ENCODE measurements around the gene SF1. TPM values are rescaled to one million over a fixed set of nuclear protein-coding genes. Genes with fewer than 3 reads are reported as not detected.

SF1 gene
- total RNA-seq, 2 experiments from 2014 or later, result 247 to 535 TPM

GRCh38 chr11:64788321-64789215 is 10.2 kb upstream of the SF1 start:
- no TSS peak for BruUV-seq (replicated peaks)
- intact Hi-C loops (cut with micrococcal nuclease; ENCODE audit: unreplicated experiment), result loop anchor here (5.0 kb wide), 1 partner anchor 104 kb away; no protein-coding TSS in a partner anchor
- H4K20me1 ChIP-seq (ENCODE audit: insufficient read depth, low read length), result no peaks in the 10 kb centered on the region
- POLR2A ChIA-PET, result no interaction called here
- TF ChIP-seq EZH2phosphoT487 (IDR thresholded peaks at IDR 0.05; ENCODE audit: borderline replicate concordance, low read depth, low read length) (no peak), CTCF (conservative IDR thresholded peaks at IDR 0.05; ENCODE audit: low read length) (no peak)
- no peak overlapping the region for H3K4me2 ChIP-seq (ENCODE audit: low read length)
- no peak overlapping the region for H2AFZ ChIP-seq (ENCODE audit: low read length)
- DNase-seq (ENCODE audit: low spot score), result no peak
- H3K4me1 ChIP-seq (ENCODE audit: insufficient read depth, low read length, poor library complexity, severe bottlenecking), result peaks cover 7% of the 10 kb centered on the region
- no peak overlapping the region for H3K27ac ChIP-seq (ENCODE audit: low read depth, low read length, poor library complexity, severe bottlenecking)
- no peak overlapping the region for H3K4me3 ChIP-seq (ENCODE audit: low read depth, low read length, poor library complexity, severe bottlenecking)
- no peaks in the 10 kb centered on the region for H3K9me3 ChIP-seq (ENCODE audit: low read length)
- H3K79me2 ChIP-seq (ENCODE audit: insufficient read depth, low read depth, low read length), result no peaks in the 10 kb centered on the region
- no peaks in the 10 kb centered on the region for H3K9me2 ChIP-seq (ENCODE audit: insufficient read depth, low read length)
- H3K36me3 ChIP-seq (ENCODE audit: insufficient read depth, low read length), result peaks cover 62% of the 10 kb centered on the region
- CTCF ChIA-PET (ENCODE audit: unreplicated experiment), result no interaction called here

GRCh38 chr11:64787526-64788320 is 9.4 kb upstream of the SF1 start:
- no peak overlapping the region for H2AFZ ChIP-seq (ENCODE audit: low read length)
- no peaks in the 10 kb centered on the region for H4K20me1 ChIP-seq (ENCODE audit: insufficient read depth, low read length)
- CTCF ChIA-PET (ENCODE audit: unreplicated experiment), result no interaction called here
- POLR2A ChIA-PET, result interaction anchor here (0.5 kb wide), 1 partner anchor 58 kb away, joined by 3 read pairs; no protein-coding TSS in a partner anchor
- no peaks in the 10 kb centered on the region for H3K9me3 ChIP-seq (ENCODE audit: low read length)
- peaks cover 56% of the 10 kb centered on the region for H3K36me3 ChIP-seq (ENCODE audit: insufficient read depth, low read length)
- TF ChIP-seq EZH2phosphoT487 (IDR thresholded peaks at IDR 0.05; ENCODE audit: borderline replicate concordance, low read depth, low read length) (no peak), CTCF (conservative IDR thresholded peaks at IDR 0.05; ENCODE audit: low read length) (peak; percentile 98)
- H3K27ac ChIP-seq (ENCODE audit: low read depth, low read length, poor library complexity, severe bottlenecking), result peak overlapping the region; percentile 6
- no peaks in the 10 kb centered on the region for H3K9me2 ChIP-seq (ENCODE audit: insufficient read depth, low read length)
- no peaks in the 10 kb centered on the region for H3K79me2 ChIP-seq (ENCODE audit: insufficient read depth, low read depth, low read length)
- no peak overlapping the region for H3K4me2 ChIP-seq (ENCODE audit: low read length)
- H3K4me3 ChIP-seq (ENCODE audit: low read depth, low read length, poor library complexity, severe bottlenecking), result no peak overlapping the region
- H3K4me1 ChIP-seq (ENCODE audit: insufficient read depth, low read length, poor library complexity, severe bottlenecking), result peaks cover 14% of the 10 kb centered on the region
- BruUV-seq (replicated peaks), result no TSS peak
- peak; percentile 63 for DNase-seq (ENCODE audit: low spot score)
- intact Hi-C loops (cut with micrococcal nuclease; ENCODE audit: unreplicated experiment), result loop anchor here (2.0 to 5.0 kb wide), 3 partner anchors 15 to 105 kb away; partner anchors contain the start of genes CDC42BPG and MAP4K2
